ENCODE measurements around the gene CD84.

CD84 gene

GRCh38 chr1:160541622-160542302, 37.5 kb downstream of the CD84 start:
- Histone ChIP-seq H3K9ac (no peak overlapping the region), H3K36me3 (ENCODE audit: insufficient read depth) (no peaks in the 10 kb centered on the region), H3K4me2 (no peak overlapping the region), H3K27me3 (ENCODE audit: insufficient read depth, low read depth) (no peaks in the 10 kb centered on the region), H2AFZ (ENCODE audit: low read depth) (no peak overlapping the region), H3K4me1 (ENCODE audit: low read depth, poor library complexity, severe bottlenecking) (peaks cover 25% of the 10 kb centered on the region), H4K20me1 (ENCODE audit: insufficient read depth) (no peaks in the 10 kb centered on the region), H3K4me3 (IDR thresholded peaks at IDR 0.05; ENCODE audit: insufficient read depth, low read depth, low read length) (no peak overlapping the region), H3K27ac (no peak overlapping the region), H3K79me2 (ENCODE audit: insufficient read depth, low read depth) (no peaks in the 10 kb centered on the region)
- no peak for TF ChIP-seq CTCF (conservative IDR thresholded peaks at IDR 0.05; ENCODE audit: low read depth, low read length)

- H4K20me1 ChIP-seq (ENCODE audit: insufficient read depth): no peaks in the 10 kb centered on the region
- peak overlapping the region; percentile 7; the same call in 1 of the 2 replicates for H3K4me2 ChIP-seq
- H3K4me3 ChIP-seq (IDR thresholded peaks at IDR 0.05; ENCODE audit: insufficient read depth, low read depth, low read length): no peak overlapping the region
- H2AFZ ChIP-seq (ENCODE audit: low read depth): peak overlapping the region; percentile 26
- H3K9ac ChIP-seq: no peak overlapping the region
- H3K27ac ChIP-seq: peak overlapping the region; percentile 8; the same call in 1 of the 2 replicates
- H3K36me3 ChIP-seq (ENCODE audit: insufficient read depth): no peaks in the 10 kb centered on the region
- H3K27me3 ChIP-seq (ENCODE audit: insufficient read depth, low read depth): no peaks in the 10 kb centered on the region
- H3K4me1 ChIP-seq (ENCODE audit: low read depth, poor library complexity, severe bottlenecking): peaks cover 25% of the 10 kb centered on the region
- no peak for TF ChIP-seq CTCF (conservative IDR thresholded peaks at IDR 0.05; ENCODE audit: low read depth, low read length)
- no peaks in the 10 kb centered on the region for H3K79me2 ChIP-seq (ENCODE audit: insufficient read depth, low read depth)
These were observed 38.5 kb downstream of the CD84 start for GRCh38 chr1:160540859-160541233.

- peak overlapping the region; percentile 8; the same call in 1 of the 2 replicates for H3K27ac ChIP-seq
- no peaks in the 10 kb centered on the region for H3K27me3 ChIP-seq (ENCODE audit: insufficient read depth, low read depth)
- peak overlapping the region; percentile 26 for H2AFZ ChIP-seq (ENCODE audit: low read depth)
- TF ChIP-seq CTCF (conservative IDR thresholded peaks at IDR 0.05; ENCODE audit: low read depth, low read length): no peak
- no peak overlapping the region for H3K9ac ChIP-seq
- H3K4me3 ChIP-seq (IDR thresholded peaks at IDR 0.05; ENCODE audit: insufficient read depth, low read depth, low read length): no peak overlapping the region
- no peaks in the 10 kb centered on the region for H3K36me3 ChIP-seq (ENCODE audit: insufficient read depth)
- peak overlapping the region; percentile 7; the same call in 1 of the 2 replicates for H3K4me2 ChIP-seq
- no peaks in the 10 kb centered on the region for H4K20me1 ChIP-seq (ENCODE audit: insufficient read depth)
- H3K79me2 ChIP-seq (ENCODE audit: insufficient read depth, low read depth): no peaks in the 10 kb centered on the region
- peaks cover 25% of the 10 kb centered on the region for H3K4me1 ChIP-seq (ENCODE audit: low read depth, poor library complexity, severe bottlenecking)
These were observed 39.1 kb downstream of the CD84 start for GRCh38 chr1:160539990-160540858.

GRCh38 chr1:160539684-160539989, 39.7 kb downstream of the CD84 start:
- Histone ChIP-seq H3K27me3 (ENCODE audit: insufficient read depth, low read depth) (no peaks in the 10 kb centered on the region), H3K4me2 (0 out of 2 replicates have a peak overlapping the region, but pooled peaks have one; percentile 7), H2AFZ (ENCODE audit: low read depth) (peak overlapping the region; percentile 26; the same call in 1 of the 2 replicates), H3K4me1 (ENCODE audit: low read depth, poor library complexity, severe bottlenecking) (peaks cover 25% of the 10 kb centered on the region), H3K9ac (no peak overlapping the region), H3K27ac (no peak overlapping the region), H3K36me3 (ENCODE audit: insufficient read depth) (no peaks in the 10 kb centered on the region), H3K79me2 (ENCODE audit: insufficient read depth, low read depth) (no peaks in the 10 kb centered on the region), H4K20me1 (ENCODE audit: insufficient read depth) (no peaks in the 10 kb centered on the region), H3K4me3 (IDR thresholded peaks at IDR 0.05; ENCODE audit: insufficient read depth, low read depth, low read length) (peak overlapping the region; percentile 11)
- no peak for TF ChIP-seq CTCF (conservative IDR thresholded peaks at IDR 0.05; ENCODE audit: low read depth, low read length)
